Adipocyte (in vitro differentiated cells): ENCODE results near the gene GSDME.
A peak's percentile ranks its signal among the peaks of the same experiment; 100 is the strongest.

ENCODE experiments used
- DNase-seq: peaks from one replicate; pipeline ENCODE4 v3.0.0-alpha.2; 2015; ENCODE audit warnings: low read depth
- H3K27me3 ChIP-seq: replicated peaks from 2 replicates; pipeline ENCODE4 v1.7.0; 2013; ENCODE audit warnings: mild to moderate bottlenecking, low read length, moderate library complexity; ENCODE audit not compliant: control insufficient read depth, insufficient read depth
- H3K36me3 ChIP-seq: 2 replicates; pipeline ENCODE4 v1.7.0; 2013; ENCODE audit warnings: low read length, mild to moderate bottlenecking, moderate library complexity; ENCODE audit not compliant: control insufficient read depth, insufficient read depth, severe bottlenecking
- H3K4me1 ChIP-seq: 2 replicates; pipeline ENCODE4 v1.7.0; 2013; ENCODE audit warnings: mild to moderate bottlenecking, low read length, moderate library complexity; ENCODE audit not compliant: control insufficient read depth, insufficient read depth
- H3K4me3 ChIP-seq: 2 replicates; pipeline ENCODE4 v1.7.0; 2013; ENCODE audit warnings: mild to moderate bottlenecking, low read length, moderate library complexity
- H3K9ac ChIP-seq: 2 replicates; pipeline ENCODE4 v1.7.0; 2013; ENCODE audit warnings: mild to moderate bottlenecking, low read length, moderate library complexity
- H3K9me3 ChIP-seq: 2 replicates; pipeline ENCODE4 v1.7.0; 2013; ENCODE audit warnings: mild to moderate bottlenecking, low read length, moderate library complexity; ENCODE audit not compliant: control insufficient read depth

GSDME gene

DNA sequence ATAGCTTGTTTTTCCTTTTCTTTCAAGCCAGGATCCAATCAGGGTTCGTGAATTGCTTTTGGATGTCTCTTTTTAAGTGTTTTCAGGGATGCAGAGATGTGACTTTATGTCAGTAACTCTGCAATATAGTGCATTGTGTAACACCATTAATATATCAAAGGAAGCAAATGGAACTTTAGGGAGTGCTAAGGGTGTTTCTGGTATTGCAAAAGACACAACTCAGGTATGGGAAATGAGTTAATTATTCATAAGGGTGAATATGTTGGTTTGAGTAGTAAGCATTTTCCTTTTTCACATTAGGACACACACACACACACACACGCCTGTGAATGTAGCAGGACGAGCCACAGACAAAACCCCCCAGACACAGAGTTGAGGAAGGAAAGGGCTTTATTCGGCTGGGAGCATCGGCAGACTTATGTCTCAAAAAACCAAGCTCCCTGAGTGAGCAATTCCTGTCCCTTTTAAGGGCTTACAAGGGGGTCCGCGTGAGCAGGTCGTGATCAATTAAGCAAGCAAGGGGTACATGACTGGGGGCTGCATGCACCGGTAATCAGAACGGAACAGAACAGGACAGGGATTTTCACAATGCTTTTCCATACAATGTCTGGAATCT is 31.8 kb upstream of the GSDME start:
- H3K4me1 ChIP-seq: peaks cover 16% of the 10 kb centered on the region

GRCh38 chr7:24788075-24788474 is 30.8 kb upstream of the GSDME start:
- H3K4me3 ChIP-seq: no peak overlapping the region
- H3K36me3 ChIP-seq: no peaks in the 10 kb centered on the region
- H3K9me3 ChIP-seq: no peaks in the 10 kb centered on the region

More for the DNA sequence above, 31.8 kb upstream of the GSDME start:
- no peak overlapping the region for H3K9ac ChIP-seq
- H3K27me3 ChIP-seq: no peaks in the 10 kb centered on the region
- no peak overlapping the region for H3K4me3 ChIP-seq
- no peaks in the 10 kb centered on the region for H3K36me3 ChIP-seq
- no peaks in the 10 kb centered on the region for H3K9me3 ChIP-seq
- DNase-seq: no peak

DNA sequence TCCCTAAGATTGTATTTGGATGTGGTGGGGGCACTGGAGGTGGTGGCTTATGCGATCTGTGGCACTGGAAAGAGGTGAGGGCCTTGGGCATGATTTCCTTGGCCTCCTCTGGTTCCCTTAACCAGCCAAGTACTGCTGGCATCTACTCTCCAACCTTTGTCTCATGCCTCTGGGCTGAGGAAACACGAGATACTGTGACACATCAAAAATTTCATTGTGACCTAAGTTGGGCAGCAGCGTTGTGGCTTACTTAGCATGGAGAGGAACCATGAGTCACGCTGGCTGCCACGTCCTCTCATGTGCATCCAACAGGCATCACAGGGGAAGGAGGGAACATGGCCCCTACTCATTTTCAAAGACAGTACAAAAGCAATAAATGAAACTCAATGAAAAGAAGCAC is 29.7 kb upstream of the GSDME start:
- peaks cover 16% of the 10 kb centered on the region for H3K4me1 ChIP-seq
- H3K9ac ChIP-seq: peak overlapping the region; percentile 30
- DNase-seq: peak; percentile 90
- H3K4me3 ChIP-seq: no peak overlapping the region
- H3K9me3 ChIP-seq: no peaks in the 10 kb centered on the region
- H3K27me3 ChIP-seq: no peaks in the 10 kb centered on the region
- no peaks in the 10 kb centered on the region for H3K36me3 ChIP-seq

More at GRCh38 chr7:24788075-24788474, 30.8 kb upstream of the GSDME start:
- Histone ChIP-seq H3K4me1 (peaks cover 16% of the 10 kb centered on the region), H3K27me3 (no peaks in the 10 kb centered on the region), H3K9ac (no peak overlapping the region)
- no peak for DNase-seq

GRCh38 chr7:24786306-24786705 is 29.0 kb upstream of the GSDME start:
- no peaks in the 10 kb centered on the region for H3K27me3 ChIP-seq
- no peak for DNase-seq

DNA sequence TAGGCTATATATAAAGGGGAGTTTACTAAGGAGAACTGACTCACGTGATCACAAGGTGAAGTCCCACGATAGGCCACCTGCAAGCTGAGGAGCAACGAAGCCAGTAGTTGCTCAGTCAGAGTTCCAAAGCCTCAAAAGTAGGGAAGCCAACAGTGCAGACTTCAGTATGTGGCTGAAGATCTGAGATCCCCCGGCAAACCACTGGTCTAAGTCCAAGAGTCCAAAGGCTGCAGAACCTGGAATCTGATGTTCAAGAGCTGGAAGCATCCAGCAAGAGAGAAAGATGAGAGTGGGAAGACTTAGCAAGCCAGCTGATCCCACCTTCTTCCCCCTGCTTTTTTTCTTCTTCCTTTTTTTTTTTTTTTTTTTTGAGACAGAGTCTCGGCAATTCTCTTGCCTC is 27.0 kb upstream of the GSDME start:
- no peaks in the 10 kb centered on the region for H3K9me3 ChIP-seq
- DNase-seq: no peak
- no peak overlapping the region for H3K4me3 ChIP-seq
- no peaks in the 10 kb centered on the region for H3K36me3 ChIP-seq
- peaks cover 25% of the 10 kb centered on the region for H3K4me1 ChIP-seq
- H3K27me3 ChIP-seq: no peaks in the 10 kb centered on the region
- no peak overlapping the region for H3K9ac ChIP-seq

More at GRCh38 chr7:24786306-24786705, 29.0 kb upstream of the GSDME start:
- Histone ChIP-seq H3K4me3 (no peak overlapping the region), H3K9ac (peak overlapping the region; percentile 0), H3K4me1 (peaks cover 16% of the 10 kb centered on the region), H3K36me3 (no peaks in the 10 kb centered on the region), H3K9me3 (no peaks in the 10 kb centered on the region)

GRCh38 chr7:24783698-24784097 is 26.4 kb upstream of the GSDME start:
- Histone ChIP-seq H3K9ac (no peak overlapping the region), H3K4me3 (no peak overlapping the region), H3K36me3 (no peaks in the 10 kb centered on the region), H3K9me3 (no peaks in the 10 kb centered on the region), H3K4me1 (peaks cover 31% of the 10 kb centered on the region), H3K27me3 (no peaks in the 10 kb centered on the region)
- DNase-seq: no peak

- Histone ChIP-seq H3K4me1 (peaks cover 26% of the 10 kb centered on the region), H3K9ac (no peak overlapping the region), H3K27me3 (no peaks in the 10 kb centered on the region), H3K36me3 (no peaks in the 10 kb centered on the region), H3K4me3 (no peak overlapping the region), H3K9me3 (no peaks in the 10 kb centered on the region)
- no peak for DNase-seq
Observed at GRCh38 chr7:24781106-24781505, 23.8 kb upstream of the GSDME start.

DNA sequence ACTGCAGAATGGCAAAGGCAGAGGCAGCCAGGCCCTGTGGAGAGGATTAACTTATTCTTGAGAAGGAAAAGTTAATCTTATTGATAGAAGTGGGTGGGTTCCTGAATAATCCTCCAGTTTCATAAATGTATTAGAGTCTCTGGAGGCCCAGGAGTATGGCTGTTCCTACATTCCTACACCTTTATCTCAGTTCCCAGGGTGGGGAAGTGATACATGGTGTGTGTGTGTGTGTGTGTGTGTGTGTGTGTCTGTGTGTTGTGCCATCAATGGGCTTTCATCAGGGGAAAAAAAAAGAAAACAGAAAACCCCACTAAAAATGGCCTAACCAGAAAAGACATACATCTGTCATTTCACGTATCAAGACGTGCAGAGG is 22.0 kb upstream of the GSDME start:
- no peak for DNase-seq
- Histone ChIP-seq H3K36me3 (no peaks in the 10 kb centered on the region), H3K27me3 (no peaks in the 10 kb centered on the region), H3K9me3 (no peaks in the 10 kb centered on the region), H3K4me3 (peak overlapping the region; percentile 53), H3K9ac (peak overlapping the region; percentile 67), H3K4me1 (peaks cover 33% of the 10 kb centered on the region)

GRCh38 chr7:24778543-24779282 is 21.4 kb upstream of the GSDME start:
- H3K36me3 ChIP-seq: no peaks in the 10 kb centered on the region
- peak; percentile 89 for DNase-seq
- peak overlapping the region; percentile 67 for H3K9ac ChIP-seq
- peaks cover 33% of the 10 kb centered on the region for H3K4me1 ChIP-seq
- peak overlapping the region; percentile 53 for H3K4me3 ChIP-seq
- no peaks in the 10 kb centered on the region for H3K9me3 ChIP-seq
- H3K27me3 ChIP-seq: no peaks in the 10 kb centered on the region

DNA sequence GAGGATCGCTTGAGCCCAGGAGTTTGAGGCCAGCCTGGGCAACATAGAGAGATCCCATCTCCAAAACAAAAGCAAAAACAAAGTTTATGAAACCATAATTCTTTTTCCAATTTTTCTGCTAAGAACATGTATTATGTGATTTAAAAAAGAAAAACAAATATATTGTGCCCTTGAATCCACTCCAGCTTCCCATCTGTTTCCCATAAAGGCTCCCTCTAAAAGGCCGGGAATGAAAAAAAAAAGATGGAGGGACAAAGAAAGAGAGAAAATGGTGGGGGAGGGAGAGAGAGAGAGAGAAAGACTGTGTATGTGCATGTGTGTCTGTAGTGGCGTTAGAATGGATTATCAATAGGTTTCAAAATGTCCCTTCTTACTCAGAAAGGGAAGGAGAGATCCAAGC is 20.5 kb upstream of the GSDME start:
- no peak overlapping the region for H3K4me3 ChIP-seq
- H3K27me3 ChIP-seq: no peaks in the 10 kb centered on the region
- no peak overlapping the region for H3K9ac ChIP-seq
- peaks cover 33% of the 10 kb centered on the region for H3K4me1 ChIP-seq
- no peaks in the 10 kb centered on the region for H3K9me3 ChIP-seq
- DNase-seq: peak; percentile 50
- H3K36me3 ChIP-seq: no peaks in the 10 kb centered on the region

DNA sequence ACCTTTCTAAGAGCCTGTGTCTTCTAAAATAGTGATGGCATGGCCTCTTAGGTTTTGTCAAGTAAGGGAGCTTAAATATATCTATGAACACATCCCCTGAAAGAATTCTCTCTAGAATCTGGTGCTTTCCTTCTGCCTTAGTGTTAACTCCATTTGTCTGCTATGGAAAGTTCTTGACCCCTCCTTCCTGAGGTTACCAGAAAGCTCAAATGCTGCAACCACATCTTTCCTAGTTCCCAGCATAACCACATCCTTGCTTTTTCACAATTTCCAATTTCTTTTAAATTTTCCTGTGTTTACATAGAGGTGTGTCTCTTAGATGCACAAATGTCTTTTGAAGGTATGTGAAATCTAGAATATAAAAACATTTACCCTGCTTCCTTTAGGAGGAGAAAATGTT is 16.4 kb upstream of the GSDME start:
- Histone ChIP-seq H3K4me1 (peaks cover 21% of the 10 kb centered on the region), H3K4me3 (no peak overlapping the region), H3K36me3 (no peaks in the 10 kb centered on the region), H3K9ac (no peak overlapping the region), H3K27me3 (no peaks in the 10 kb centered on the region), H3K9me3 (no peaks in the 10 kb centered on the region)
- no peak for DNase-seq
